Small intestine (tissue), 7 donors: Measurements from ENCODE around the gene ARTN. TPM values are rescaled to one million over a fixed set of nuclear protein-coding genes. Genes with fewer than 3 reads are reported as not detected.

Experiments used
- DNase-seq, 2 donors: peaks; one replicate each; pipeline versions ENCODE4 v3.0.0 to v3.0.0-alpha.2; 2013
- FAIRE-seq: peaks from 2 replicates; lab custom pipeline; 2012; peaks lifted over from hg19 to GRCh38; lab: Jason Lieb, UNC
- H3K27ac ChIP-seq, 3 donors: one replicate each; pipeline ENCODE4 v1.5.1; 2013; ENCODE audit warnings: low read length in 2 of 3, mild to moderate bottlenecking in 2 of 3, control low read depth in 1 of 3, inconsistent platforms in 1 of 3, low read depth in 1 of 3, moderate library complexity in 1 of 3
- H3K27me3 ChIP-seq, 3 donors: one replicate each; pipeline ENCODE4 v1.6.1; 2013; ENCODE audit warnings: low read length in 3 of 3, inconsistent platforms in 1 of 3; ENCODE audit not compliant: control insufficient read depth in 3 of 3, insufficient read depth in 3 of 3
- H3K36me3 ChIP-seq, 3 donors: one replicate each; pipeline ENCODE4 v1.6.1; 2013; ENCODE audit warnings: low read length in 3 of 3, inconsistent platforms in 1 of 3, low read depth in 1 of 3, mild to moderate bottlenecking in 1 of 3, moderate library complexity in 1 of 3; ENCODE audit not compliant: control insufficient read depth in 3 of 3, insufficient read depth in 2 of 3
- H3K4me1 ChIP-seq, 3 donors: one replicate each; pipeline ENCODE4 v1.6.1; 2013; ENCODE audit warnings: low read length in 2 of 3, inconsistent platforms in 1 of 3, low read depth in 1 of 3, mild to moderate bottlenecking in 1 of 3, moderate library complexity in 1 of 3; ENCODE audit not compliant: control insufficient read depth in 3 of 3, insufficient read depth in 2 of 3
- H3K4me3 ChIP-seq, 3 donors: one replicate each; pipeline ENCODE4 v1.5.1; 2013; ENCODE audit warnings: low read length in 3 of 3, control low read depth in 1 of 3, inconsistent platforms in 1 of 3, low read depth in 1 of 3, mild to moderate bottlenecking in 1 of 3, moderate library complexity in 1 of 3
- H3K9me3 ChIP-seq, 2 donors: one replicate each; pipeline ENCODE4 v1.6.1; 2013; ENCODE audit warnings: low read depth in 1 of 2, low read length in 1 of 2; ENCODE audit not compliant: control insufficient read depth in 2 of 2, insufficient read depth in 1 of 2
- WGBS, 3 donors: extraction: QIAGEN DNeasy Blood & Tissue Kit; methylation state at CpG; one replicate each; pipeline ENCODE4 v1.1.7; 2013; 5-methylcytosine and 5-hydroxymethylcytosine counted together
- polyA plus RNA-seq, 4 donors: library from polyadenylated mRNA; stranded (reverse) in 3 of 4; unstranded in 1 of 4; fragments of 200-250 nt in 3 of 4; fragments of 120-200 nt in 1 of 4; gene quantifications; one replicate each; pipeline versions ENCODE4 v1.2.1 to v1.2.3, GENCODE V29; 2013
- donor health status: healthy with polysubstance abuse.
- donor health status: control.
- donor health status: control.
- donor health status: Bipolar disorder and iron deficiency.
- donor health status: healthy.

ARTN gene
- polyA plus RNA-seq, 4 donors: 0.81 to 1.2 (median 0.83) TPM; not detected in 1

DNA sequence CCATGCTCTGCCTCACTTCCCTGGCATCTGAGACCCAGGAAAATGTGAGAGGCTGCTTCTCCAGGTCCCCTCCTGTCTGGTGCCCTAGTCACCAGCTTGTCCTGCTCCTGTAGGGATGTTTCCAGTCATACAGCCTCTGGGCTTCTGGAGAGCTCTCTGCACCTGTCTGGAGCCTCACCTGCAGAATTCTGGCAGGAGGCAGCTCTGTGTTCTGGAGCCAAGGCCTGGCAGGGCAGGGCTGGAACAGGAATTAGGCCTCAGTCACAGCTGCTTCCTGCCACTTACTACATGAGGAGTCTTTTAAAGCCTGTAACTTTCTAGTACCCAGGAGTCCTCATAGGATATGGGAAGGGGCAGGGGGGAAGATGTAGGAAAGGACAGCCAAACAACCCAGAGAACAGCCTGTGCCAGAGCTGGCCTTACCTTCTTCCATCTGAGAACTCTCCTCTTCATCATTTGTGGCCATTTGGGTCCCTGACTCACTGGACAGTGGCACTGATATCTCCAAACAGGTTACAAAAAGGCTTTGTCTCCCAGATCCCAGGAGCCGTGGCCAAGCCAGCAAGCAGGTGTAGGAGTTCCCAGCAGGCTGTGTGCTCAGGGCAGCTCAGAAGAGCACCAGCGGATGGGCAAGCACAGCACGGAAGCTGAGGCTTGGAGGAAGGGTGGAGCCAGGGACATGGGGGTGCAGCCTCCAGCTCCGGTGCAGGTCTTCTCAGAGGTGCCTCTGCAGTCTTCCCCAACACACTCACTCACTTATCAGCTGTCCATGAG is 31.4 kb upstream of the ARTN start:
- Histone ChIP-seq H3K36me3 (peaks cover 0 to 28% (median 0%) of the 10 kb centered on the region in 3 donors), H3K9me3 (no peaks in the 10 kb centered on the region), H3K4me1 (no peaks in the 10 kb centered on the region), H3K27me3 (no peaks in the 10 kb centered on the region), H3K4me3 (no peak overlapping the region), H3K27ac (no peak overlapping the region)
- no peak for DNase-seq
- no peak for FAIRE-seq
- 79 to 85% (median 81%) methylated on average over 4 of the region's 4 CpGs for WGBS, 3 donors

DNA sequence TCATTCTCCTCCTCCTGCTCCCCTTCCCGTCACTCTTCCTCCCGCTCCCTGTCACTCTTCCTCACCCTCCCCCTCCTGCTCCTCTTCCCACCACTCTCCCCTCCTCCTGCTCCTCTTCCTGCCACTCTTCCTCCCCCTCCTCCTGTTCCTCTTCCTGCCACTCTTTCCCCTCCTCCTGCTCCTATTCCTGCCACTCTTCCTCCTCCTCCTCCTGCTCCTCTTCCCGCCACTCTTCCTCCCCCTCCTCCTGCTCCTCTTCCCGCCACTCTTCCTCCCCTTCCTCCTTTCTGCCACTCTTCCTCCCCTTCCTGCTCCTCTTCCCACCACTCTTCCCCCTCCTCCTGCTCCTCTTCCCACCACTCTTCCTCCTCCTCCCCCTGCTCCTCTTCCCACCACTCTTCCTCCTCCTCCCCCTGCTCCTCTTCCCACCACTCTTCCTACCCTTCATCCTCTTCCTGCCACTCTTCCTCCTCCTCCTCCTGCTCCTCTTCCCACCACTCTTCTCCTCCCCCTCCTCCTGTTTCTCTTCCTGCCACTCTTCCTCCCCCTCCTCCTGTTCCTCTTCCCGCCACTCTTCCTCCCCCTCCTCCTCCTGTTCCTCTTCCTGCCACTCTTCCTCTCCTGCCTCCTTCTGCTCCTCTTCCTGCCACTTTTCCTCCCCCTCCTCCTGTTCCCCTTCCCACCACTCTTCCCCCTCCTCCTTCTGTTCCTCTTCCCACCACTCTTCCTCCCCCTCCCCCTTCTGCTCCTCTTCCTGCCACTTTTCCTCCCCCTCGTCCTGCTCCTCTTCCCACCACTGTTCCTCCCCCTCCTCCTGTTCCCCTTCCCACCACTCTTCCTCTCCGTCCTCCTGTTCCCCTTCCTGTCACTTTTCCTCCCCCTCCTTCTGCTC is 28.7 kb upstream of the ARTN start:
- Histone ChIP-seq H3K27me3 (no peaks in the 10 kb centered on the region), H3K4me3 (no peak overlapping the region), H3K27ac (no peak overlapping the region), H3K4me1 (no peaks in the 10 kb centered on the region), H3K36me3 (peaks cover 0 to 11% (median 0%) of the 10 kb centered on the region in 3 donors), H3K9me3 (no peaks in the 10 kb centered on the region)
- 45 to 72% (median 65%) methylated on average over 6 to 7 of the region's 7 CpGs for WGBS, 3 donors
- no peak for DNase-seq
- no peak for FAIRE-seq

DNA sequence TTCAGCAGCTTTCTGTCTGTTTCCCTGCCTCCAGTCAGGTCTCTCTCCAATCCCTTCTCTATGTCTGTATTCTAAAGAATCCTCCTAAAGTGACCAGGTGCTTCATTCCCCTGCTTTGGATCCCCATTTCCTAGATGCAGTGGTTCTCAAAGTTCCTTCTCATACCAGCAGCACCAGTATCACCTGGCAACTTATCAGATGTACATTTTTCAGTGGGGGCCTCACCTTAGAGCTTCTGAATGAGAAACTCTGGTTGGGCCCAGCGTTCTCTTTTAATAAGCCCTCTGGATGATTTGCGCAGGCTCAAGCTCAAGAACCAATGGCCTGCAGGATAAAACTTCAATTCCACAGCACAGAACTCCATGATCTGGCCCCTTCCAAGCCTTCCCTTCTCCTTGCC is 25.4 kb upstream of the ARTN start:
- Histone ChIP-seq H3K9me3 (no peaks in the 10 kb centered on the region), H3K36me3 (peaks cover 0 to 4% (median 0%) of the 10 kb centered on the region in 3 donors), H3K4me1 (no peaks in the 10 kb centered on the region), H3K4me3 (no peak overlapping the region), H3K27me3 (no peaks in the 10 kb centered on the region), H3K27ac (no peak overlapping the region)
- WGBS, 3 donors: 95 to 100% (median 98%) methylated on average over 2 of the region's 2 CpGs
- DNase-seq: no peak
- FAIRE-seq: no peak

GRCh38 chr1:43908858-43909257 is 24.7 kb upstream of the ARTN start:
- H3K36me3 ChIP-seq: peaks cover 0 to 4% (median 0%) of the 10 kb centered on the region in 3 donors
- no peaks in the 10 kb centered on the region for H3K4me1 ChIP-seq
- no peaks in the 10 kb centered on the region for H3K9me3 ChIP-seq
- no peak overlapping the region for H3K27ac ChIP-seq
- 89 to 92% (median 91%) methylated on average over 5 of the region's 5 CpGs for WGBS, 3 donors
- no peak overlapping the region for H3K4me3 ChIP-seq
- H3K27me3 ChIP-seq: no peaks in the 10 kb centered on the region
- FAIRE-seq (no peak), DNase-seq (no peak)

- 87 to 95% (median 92%) methylated on average over 1 of the region's 1 CpG for WGBS, 3 donors
- H3K27me3 ChIP-seq: no peaks in the 10 kb centered on the region
- no peak for DNase-seq
- FAIRE-seq: no peak
- H3K9me3 ChIP-seq: no peaks in the 10 kb centered on the region
- no peak overlapping the region for H3K4me3 ChIP-seq
- H3K27ac ChIP-seq: no peak overlapping the region
- peaks cover 0 to 2% (median 0%) of the 10 kb centered on the region in 3 donors for H3K36me3 ChIP-seq
- no peaks in the 10 kb centered on the region for H3K4me1 ChIP-seq
Measured at GRCh38 chr1:43910343-43910742, 23.3 kb upstream of the ARTN start.

DNA sequence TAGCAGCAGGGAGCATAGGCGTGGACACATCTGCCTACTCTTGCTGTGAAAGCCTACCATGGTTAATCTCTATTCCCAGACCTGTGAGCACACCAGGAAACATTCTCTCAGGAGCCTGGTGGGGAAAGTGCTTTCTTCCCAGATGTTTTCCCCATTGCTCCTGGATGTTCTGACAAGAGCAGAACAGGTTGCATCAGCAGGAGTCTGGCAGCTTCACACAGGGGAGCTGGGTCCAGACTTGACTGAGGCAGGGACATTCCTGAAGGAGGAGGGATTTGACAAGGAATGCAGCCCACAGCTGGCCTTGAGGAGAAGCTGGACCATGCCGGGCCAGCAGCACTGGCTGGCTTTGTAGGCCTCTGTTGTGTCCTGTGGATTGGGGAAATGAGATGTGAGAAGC is 21.0 kb upstream of the ARTN start:
- H3K4me1 ChIP-seq: no peaks in the 10 kb centered on the region
- 72 to 88% (median 79%) methylated on average over 2 of the region's 2 CpGs for WGBS, 3 donors
- H3K27me3 ChIP-seq: no peaks in the 10 kb centered on the region
- H3K9me3 ChIP-seq: no peaks in the 10 kb centered on the region
- H3K27ac ChIP-seq: no peak overlapping the region
- H3K36me3 ChIP-seq: peaks cover 0 to 2% (median 0%) of the 10 kb centered on the region in 3 donors
- FAIRE-seq (no peak), DNase-seq (no peak)
- H3K4me3 ChIP-seq: no peak overlapping the region

DNA sequence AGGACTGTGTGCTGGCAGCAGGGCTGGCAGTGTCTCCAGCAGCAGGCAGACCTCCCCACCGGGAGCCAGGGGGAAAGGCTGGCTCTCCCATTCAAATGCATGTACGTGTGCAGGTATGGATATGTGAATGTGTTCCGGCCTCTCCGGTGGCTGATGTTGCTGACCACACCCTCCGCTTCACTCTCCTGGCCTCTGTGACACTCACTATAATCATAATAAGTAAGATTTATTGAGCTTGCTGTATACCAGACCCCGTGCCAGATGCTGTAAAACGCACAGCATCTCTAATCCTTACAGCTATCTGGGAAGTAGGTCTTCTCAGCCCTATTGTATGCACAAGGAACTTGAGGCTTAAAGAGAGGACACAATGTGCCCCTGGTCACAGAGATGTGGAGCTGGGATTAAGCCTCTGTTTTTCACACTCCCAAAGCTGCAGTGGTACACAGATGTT is 20.5 kb upstream of the ARTN start:
- FAIRE-seq: no peak

DNA sequence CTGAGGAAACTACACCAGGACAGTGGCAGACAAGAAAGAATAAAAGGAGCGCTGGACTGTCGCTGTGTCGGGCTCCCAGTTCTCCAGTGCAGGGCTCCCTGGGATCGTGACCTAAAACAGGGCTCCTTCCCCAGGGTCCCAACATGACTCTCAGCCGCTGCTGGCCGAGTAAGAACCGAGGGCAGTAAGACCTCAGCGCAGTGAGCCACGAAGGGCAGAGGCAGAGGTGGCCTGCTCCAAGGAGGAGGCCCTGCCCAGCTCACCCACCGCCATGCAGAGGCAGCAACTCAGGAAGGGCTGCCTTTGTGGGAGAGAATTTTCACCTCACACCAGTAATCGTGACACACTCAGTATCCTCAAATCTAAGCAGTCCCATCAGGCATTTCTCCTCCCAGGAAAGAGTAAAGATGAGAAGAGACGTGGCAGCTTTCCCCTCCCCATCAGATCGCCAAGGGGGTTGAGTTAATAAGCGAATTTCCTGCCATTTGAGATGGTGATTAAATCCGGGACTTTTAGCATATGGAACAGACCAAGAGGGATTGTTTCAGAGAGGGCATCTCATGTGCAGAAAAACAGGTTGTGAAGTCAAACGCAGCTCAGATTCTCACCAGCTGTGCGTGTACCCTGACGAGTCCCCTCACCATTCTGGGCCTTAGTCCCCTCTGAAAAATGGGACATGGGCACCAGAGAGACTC is 19.8 kb upstream of the ARTN start:
- Histone ChIP-seq H3K36me3 (peaks cover 0 to 2% (median 0%) of the 10 kb centered on the region in 3 donors), H3K27ac (no peak overlapping the region), H3K9me3 (no peaks in the 10 kb centered on the region), H3K27me3 (no peaks in the 10 kb centered on the region), H3K4me3 (no peak overlapping the region), H3K4me1 (no peaks in the 10 kb centered on the region)
- FAIRE-seq: no peak
- no peak for DNase-seq
- WGBS, 3 donors: 86 to 93% (median 89%) methylated on average over 18 of the region's 18 CpGs

More for the DNA sequence above, 20.5 kb upstream of the ARTN start:
- Histone ChIP-seq H3K4me3 (no peak overlapping the region), H3K27ac (no peak overlapping the region), H3K9me3 (no peaks in the 10 kb centered on the region), H3K4me1 (no peaks in the 10 kb centered on the region), H3K36me3 (peaks cover 0 to 2% (median 0%) of the 10 kb centered on the region in 3 donors), H3K27me3 (no peaks in the 10 kb centered on the region)
- no peak for DNase-seq
- 73 to 84% (median 79%) methylated on average over 7 of the region's 7 CpGs for WGBS, 3 donors
